GM21737 (cell line): ENCODE measurements around the gene RDH11.
"Not testable (repeated sequence)": the region's sequence is repeated elsewhere in the genome, so short reads cannot be mapped to it uniquely, and the experiment has no call there.

Source experiments
- ATAC-seq: cut with Tn5 transposase; IDR thresholded peaks from one replicate; pipeline ENCODE4 v1.9.1; 2021; ENCODE audit warnings: mild to moderate bottlenecking, moderate library complexity; ENCODE audit not compliant: unreplicated experiment

The RDH11 gene

DNA sequence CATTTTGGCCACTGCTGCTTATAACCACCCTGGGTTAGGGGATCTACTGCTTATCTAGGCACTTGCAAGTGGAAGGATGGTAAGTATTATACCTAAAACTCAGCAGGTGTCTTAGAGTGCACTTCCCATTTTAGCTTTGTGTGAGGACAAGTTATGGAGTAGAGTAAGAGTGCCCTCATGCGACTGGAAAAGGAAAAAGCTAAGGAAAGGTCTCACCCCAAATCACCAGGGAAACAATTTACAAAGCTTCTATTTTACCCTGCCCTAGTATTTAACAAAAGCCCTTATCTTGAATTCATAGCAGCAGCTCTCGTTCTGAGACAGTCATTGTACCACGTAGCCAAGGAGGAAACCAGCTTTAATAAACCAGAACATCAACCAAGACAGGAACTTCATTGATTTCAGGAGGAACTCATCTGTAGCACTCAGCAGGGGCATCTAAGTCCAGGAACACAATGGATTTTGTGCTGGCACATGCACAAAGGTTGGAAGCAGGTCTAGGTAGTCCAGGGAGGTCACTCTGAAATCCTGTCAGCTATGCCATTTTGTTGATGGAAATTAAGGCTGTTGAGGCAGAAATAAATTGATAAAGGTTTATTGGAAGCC lies 9.0 kb upstream of the RDH11 start:
- no peak for ATAC-seq

DNA sequence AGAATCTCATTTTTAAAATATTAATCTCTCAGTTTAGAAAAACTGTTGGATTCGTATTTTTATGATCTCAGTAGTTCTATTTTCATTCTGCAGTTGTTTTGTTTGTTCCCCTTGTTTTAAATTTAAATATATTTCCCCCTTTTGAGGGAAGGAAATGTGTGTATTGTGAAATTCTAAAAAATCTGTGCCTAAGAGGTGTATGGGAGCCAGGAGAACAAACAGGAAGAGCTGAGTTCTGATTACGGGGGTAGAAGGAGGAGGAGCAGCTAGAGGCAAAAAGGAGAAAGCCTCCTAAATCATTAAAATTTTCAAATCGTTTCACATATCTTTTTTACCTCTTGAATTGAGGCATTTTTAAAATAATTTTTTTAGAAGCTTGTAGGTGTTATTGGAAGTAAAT lies 8.4 kb upstream of the RDH11 start:
- no peak for ATAC-seq

DNA sequence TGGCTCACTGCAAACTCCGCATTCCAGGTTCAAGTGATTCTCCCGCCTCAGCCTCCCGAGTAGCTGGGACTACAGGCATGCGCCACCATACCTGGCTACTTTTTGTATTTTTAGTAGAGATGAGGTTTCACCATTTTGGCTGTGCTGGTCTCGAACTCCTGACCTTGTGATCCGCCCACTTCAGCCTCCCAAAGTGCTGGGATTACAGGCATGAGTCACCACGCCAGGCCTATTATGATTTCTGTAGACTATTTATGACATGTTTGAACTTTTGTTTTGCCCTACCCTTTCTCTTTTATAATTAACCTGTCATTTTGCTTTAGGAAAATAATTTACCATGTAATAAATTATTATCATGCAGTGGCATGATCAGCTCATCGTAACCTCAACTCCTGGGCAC lies 5.9 kb upstream of the RDH11 start, which contains the start of gene RDH12:
Gene RDH12 (plus strand): TSS at position 395 of the 400 bp plus-strand sequence. CDS start 20,757 bp downstream, outside the sequence.
- ATAC-seq: not testable (repeated sequence)

DNA sequence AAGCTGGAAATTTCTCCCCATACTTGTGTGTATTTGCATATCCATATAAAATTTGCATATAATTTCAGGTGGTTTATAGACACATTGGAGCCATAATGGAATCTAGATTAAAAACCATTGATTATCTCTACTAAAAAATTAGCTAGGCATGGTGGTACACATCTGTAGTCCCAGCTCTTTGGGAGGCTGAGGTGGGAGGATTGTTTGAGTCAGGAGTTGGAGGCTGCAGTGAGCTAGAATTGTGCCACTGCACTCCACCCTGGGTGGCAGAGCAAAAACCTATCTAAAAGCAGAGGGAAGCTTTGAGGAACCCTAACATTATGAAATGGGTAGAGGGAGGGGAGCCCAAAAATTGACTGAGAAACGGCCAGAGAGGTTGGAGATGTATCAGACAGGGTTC lies 2.6 kb upstream of the RDH11 start:
- ATAC-seq: no peak

DNA sequence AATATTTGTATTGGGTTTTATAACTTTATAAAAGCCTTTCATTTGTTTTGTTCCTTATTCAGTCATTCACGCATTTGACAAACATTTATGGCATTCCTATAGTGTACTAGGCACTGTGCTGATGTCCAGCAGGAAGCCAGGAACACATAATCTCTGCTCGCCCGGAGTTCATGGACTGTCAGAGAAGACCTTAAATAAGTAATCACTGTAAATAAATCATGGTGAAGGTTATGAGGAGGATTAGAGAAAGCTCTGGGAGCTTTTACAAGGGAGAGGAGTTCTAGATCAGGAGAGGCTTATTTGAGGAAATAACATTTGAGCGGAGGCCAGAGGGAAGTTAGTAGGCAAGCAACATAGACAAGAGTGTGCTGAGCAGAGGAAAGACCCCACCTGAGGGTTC lies 1.4 kb upstream of the RDH11 start:
- ATAC-seq: no peak

DNA sequence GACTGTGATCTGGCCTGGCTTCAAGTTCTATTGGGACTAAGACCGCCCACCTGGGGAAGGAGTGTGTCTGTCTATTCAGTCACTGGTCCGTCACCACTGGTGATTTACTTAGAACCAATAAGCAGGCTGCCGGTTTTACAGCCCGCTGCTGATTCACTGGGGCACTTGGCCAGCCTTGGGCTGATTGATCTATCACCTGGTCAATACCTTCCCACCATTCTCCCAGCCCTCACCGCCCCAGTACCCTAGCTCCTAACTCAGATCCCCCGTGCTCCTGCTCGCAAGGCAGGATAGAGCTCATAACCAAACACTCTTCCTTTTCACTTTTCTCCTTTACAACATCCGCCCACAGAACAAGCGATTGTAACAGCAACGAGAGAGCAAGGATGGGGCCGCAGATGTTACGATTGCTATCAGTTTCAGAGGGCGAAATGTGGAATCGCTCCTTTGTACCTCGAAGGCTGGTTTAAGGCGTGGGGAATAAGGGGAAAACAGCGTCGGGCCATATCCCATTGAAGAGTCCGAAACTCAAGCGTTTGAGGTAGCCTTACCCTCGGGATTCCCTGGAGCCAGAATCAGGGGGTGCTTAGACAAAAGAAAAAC lies 672 bp downstream of the RDH11 start:
- ATAC-seq: peak; percentile 86

DNA sequence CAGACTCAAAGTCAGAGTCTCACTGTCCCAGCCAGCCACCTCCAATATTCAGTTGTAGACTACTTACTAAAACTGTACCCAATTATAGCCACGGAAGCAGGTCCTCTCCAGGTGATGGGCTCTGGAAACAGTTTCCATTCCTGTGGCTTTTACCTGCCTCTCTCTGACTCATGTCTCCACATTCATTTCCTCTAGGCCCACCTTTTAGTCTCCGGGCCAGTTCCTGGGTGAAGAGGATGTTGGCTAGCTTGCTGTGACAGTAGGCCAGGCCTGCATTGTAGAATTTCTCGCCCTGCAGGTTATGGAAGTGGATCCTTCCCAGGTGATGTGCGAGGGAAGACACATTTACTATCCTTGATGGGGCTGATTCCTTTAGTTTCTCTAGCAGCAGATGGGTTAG lies 5.6 kb downstream of the RDH11 start:
- no peak for ATAC-seq

DNA sequence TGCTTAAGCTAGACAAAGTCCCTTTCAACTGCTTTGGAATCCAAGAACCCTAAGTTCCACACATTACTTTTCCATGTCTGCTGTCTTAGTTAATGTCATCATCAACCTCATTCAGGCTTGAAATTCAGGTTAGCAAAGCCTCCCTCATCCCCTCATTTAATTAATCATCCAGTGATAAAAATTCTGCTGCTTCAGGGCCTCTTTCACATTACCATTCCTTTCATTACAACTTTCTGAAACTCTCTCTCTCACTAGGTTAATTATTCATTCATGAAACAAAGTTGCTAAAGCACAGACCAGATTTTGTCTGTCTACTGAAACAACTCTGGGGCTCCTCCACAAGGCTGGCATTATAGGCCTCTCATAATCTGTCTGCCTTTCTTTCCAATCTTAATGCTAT lies 11.7 kb downstream of the RDH11 start:
- no peak for ATAC-seq

DNA sequence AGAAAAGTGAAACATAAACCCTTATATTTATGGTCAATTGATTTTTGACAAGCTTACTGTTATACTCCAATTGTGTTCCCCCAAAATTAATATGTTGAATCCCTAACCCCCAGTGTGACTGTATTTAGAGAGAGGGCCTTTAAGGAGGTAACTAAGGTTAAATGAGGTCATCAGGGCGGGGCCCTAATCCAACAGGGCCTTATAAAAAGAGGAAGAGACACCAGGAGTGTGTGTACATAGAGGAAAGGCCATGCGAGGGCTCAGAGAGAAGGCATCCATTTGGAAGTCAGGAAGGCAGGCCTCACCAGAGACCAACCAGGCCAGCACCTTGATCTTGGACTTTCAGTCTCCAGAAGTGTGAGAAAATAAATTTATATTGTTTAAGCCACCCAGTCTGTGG lies 14.6 kb downstream of the RDH11 start:
- no peak for ATAC-seq

DNA sequence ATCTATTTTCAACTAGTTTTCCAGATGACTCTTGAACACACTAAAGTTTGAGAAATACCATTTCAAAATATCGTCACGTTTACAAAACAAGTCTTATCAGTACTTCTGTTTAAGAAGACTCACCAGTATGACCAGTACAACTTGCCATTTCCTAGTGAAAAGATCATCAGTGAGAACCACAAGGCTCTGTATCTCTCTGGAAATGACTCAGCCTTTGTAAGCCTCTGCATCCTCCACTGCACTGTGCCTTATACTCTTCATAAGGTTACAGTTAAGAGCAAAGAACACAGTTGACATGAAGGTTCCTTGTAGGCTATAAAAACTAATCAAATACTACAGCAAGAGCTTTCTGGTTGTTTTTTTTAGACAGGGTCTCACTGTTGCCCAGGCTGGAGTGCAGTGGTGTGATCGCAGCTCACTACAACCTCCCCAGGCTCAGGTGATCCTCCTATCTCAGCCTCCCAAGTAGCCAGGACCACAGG lies 15.4 kb downstream of the RDH11 start:
- peak; percentile 68 for ATAC-seq

DNA sequence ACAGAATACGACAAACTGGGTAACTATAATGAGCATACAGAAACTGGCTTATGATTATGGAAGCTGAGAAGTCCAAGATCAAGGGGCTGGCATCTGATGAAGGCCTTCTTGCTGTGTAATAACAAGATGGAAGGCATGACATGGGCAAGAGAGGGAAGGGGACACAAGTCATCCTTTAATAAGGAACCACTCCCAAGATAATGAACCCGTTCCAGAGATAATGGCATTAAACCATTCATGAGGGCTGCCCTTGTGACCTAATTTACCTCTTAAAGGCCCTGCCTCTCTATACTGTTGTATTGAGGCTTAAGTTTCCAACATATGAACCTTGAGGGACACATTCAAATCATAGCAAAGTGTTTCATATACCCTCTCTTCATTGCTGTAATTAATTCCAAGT lies 16.6 kb downstream of the RDH11 start:
- no peak for ATAC-seq

DNA sequence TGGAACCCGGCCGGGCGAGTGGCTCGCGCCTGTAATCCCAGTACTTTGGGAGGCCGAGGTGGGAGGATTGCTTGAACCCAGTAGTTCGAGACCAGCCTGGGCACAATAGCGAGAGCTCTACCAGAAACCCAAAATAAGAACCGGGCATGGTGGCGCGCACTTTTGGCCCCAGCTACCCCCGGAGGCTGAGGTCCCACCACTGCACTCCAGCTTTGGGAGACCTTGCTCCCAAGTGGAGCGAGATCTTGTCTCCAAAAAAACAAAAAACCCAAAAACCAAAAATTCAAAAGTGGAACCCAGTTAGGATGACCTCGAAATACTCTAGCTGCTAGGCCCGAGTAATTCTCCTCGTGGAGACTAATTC lies 20.4 kb downstream of the RDH11 start:
- ATAC-seq: no peak

DNA sequence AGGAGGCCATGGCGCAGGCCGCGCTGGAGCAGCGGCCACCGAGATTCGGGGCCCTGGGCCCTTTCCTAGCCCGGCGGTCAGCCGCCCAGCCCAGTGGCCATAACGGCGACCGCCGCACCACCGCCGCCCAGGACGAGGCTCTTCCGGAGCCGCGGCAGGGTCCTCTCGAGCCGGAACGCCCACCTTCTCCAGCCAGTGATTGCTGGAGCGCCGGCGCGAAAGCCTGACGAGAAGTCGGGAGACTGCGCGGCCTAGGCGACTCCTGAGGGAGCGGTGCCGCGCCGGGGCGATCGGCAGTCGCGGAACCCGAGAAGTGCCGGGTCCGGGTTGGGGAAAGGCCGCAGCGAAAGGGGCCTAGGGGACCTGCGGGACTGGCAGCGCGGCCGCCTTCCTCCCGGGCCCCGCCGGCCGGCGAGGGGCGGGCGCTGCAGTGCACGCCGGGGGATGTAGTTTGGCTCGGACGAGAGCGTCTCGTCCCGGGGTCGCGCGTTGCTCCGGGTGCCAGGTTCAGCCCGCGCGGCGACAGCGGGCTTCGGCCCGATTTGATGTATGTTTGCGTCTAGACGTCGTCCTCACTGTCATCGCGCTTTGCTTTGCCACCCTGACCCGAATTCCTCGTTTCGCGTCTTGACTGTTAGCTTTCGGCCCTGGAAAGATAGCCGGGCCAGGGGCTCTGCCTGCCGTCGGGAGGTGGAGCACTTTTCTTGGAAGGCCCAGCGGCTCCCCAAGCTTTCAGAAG lies 20.9 kb downstream of the RDH11 start, which contains the start of gene VTI1B:
Gene VTI1B (minus strand): TSS at position 153 of the 739 bp plus-strand sequence. CDS start 143 bp downstream, at position 10.
- peak; percentile 85 for ATAC-seq

DNA sequence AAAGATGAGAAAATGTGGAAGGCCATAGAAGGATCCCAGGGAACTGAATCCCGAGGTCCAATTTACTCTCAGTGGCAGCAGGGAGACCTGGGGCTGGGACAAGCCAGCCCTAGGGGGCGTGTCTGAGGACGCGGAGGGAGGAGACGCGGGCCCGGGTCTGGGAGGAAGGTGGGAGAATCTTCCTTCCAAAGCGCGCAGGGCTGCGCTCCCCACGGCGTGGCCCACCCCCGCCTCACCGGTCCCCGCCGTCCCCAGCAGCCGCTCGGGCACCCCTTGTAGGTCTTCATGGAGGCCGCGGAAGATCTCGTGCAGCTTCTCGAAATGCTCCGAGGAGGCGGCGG lies 21.5 kb downstream of the RDH11 start:
- peak; percentile 39 for ATAC-seq

DNA sequence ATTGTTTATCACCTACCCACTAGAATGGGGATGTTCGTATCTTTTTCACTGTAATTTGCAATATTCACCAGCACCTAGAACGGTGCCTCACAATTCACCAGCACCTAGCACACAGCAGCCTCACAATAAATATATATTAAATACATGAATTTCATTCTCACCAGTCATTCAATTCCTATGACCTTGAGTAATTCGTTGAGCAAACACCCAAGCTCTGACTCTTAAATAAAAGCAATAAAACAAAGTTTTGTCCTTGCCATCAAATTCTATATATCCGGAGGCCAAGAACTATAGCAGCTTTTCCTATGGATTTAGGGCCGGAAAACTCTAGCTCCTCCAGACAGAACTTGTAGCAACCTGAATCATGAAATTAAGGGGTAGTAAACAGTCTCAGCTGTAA lies 22.1 kb downstream of the RDH11 start:
- ATAC-seq: no peak

DNA sequence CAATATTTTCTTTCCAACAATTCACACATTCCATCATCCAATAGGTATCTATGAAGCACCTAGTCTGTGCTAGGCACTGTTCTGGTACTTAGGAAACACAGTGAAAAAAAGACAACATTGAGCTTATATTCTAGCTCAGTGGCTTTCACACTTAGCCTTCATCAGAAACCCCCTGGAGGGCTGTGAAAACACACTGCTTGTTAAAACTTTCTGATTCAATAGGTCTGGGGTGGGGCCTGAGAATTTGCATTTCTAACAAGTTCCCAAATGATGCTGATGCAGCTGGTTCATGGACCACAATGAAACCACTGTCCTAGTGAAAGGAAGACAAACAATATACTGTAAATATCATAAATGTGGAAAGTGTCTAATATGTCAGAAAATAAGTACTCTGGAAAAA lies 27.0 kb downstream of the RDH11 start:
- peak; percentile 48 for ATAC-seq

DNA sequence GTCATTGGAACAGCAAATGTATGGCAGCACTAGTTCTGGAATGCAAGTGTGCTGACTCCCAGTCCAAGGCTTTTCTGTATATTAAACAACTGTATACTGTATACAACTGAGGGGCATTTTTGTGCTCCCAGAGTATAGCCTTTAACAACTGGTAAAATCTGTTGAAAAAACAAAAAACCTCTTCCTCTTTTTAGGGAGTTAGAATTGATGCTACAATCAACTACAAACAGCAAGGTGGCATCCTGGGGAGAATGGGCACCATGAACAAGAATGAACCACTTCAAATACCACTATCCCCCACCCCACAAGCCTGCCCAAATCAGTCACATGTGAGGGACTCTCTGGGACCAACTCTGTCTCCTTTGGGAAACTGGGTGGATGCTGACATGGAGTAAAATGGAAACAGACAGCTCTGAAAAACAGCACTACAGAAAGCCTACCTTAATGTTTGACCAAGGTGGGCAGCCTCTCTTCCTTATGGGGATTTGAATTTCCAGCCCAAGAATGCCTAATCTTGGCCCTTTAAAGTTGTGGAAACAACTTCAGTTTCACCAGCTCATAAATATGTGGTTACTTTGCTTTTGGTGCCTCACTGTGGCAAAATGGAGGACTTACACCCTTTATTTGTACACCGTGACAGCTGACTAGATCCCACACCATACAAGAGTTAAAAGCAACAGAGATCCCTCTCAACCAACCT lies 28.7 kb downstream of the RDH11 start:
- peak; percentile 55 for ATAC-seq

DNA sequence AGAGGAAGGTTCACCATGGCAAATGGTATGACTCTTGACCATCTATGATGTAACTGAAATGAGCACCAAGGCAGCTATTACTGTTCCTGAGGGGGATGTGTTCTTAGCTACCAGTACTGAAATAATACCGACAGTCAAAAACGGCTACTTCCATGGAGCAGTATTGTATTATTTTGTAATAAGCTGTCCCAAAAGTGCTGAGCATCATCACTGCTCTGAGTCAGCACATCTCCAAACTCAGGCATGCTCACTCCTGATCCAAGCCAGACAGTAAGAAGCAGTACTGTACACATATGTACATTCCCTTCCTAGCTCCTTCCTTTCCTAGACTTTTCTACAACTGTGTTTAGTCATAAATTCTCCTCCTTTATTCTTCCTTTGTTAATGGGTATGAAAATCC lies 29.7 kb downstream of the RDH11 start:
- no peak for ATAC-seq

DNA sequence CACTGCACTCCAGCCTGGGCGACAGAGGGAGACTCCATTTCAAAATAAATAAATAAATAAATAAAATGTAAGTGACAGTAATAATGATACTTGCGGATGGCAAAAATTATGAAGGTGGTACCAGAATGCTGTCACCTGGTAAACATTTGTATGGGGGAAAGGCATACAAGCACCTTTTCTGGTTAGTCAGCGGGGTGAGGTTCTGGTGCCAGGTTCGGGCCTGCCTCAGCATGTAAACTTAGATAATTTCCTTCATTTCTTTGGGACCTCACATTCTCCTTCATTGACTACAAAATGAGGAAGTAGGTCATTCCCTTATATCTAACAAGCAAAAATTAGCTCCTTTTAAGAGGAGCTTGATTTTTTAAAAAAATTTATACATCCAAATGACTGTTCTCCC lies 31.9 kb downstream of the RDH11 start:
- ATAC-seq: no peak

DNA sequence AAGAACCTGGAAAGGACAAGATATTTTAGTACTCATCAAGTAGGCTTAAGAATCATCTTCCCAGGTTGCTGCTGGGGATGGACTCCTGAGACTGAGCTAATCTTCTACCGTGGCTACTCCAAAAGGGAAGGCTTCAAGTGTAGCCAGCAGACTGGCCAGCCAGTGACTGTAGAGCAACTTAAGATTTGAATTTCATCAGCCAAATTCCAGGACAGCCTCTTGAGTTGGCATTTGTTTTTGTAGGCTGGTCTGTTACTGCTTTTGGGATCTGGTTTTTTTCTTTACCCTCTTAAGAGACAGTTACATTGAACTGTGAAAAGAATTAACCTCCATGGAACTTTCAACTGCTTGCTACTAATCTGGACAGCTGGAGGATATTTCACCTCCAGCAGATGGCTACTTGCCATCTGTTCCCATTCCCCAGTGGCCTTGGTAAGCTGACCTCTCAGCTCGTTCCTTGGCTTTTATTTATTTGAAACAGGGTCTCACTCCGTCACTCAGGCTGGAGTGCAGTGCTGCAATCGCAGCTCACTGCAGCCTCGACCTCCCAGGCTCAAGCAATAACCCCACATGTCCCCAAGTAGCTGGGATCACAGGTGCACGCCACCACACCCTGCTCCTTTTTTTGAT lies 41.8 kb downstream of the RDH11 start:
- ATAC-seq: no peak

DNA sequence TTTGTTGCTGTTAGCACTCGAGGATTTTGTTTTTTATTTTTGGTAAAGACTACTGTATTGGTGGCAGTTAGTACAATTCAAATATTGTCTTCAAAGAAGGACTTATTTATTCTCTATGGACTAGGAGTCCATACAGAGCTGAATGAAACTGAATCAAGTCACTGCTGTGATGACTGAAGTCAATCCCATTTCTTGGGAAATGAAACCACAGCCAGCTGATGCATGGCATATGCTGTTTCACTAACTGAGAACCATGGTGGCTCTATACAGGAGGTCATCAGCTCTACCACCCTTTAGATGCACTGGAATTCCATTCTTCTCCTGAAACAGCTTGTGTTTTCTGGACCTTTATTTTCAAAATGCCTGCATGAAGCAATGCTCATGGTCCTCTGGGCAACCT lies 43.4 kb downstream of the RDH11 start:
- no peak for ATAC-seq
